Activated B cell treated with CpG ODN at 0.5 μM for 24 hours (primary cell): ENCODE measurements around the gene CYP46A1. TPM values are rescaled to one million over a fixed set of nuclear protein-coding genes. Genes with fewer than 3 reads are reported as not detected.

Experiments used
- ATAC-seq: fragments of 200-7000 bp; cut with Tn5 transposase; one replicate; pipeline ENCODE4 v1.10.0; 2021; ENCODE audit warnings: low read depth, mild to moderate bottlenecking, moderate library complexity
- CTCF ChIA-PET: fragments of 350-600 bp; sonication (Branson Sonifier 250); formaldehyde crosslinking; loops from one replicate; lab custom pipeline; 2021; ENCODE audit warnings: antibody characterized with exemption; lab: Charles Lee
- POLR2A ChIA-PET: fragments of 350-600 bp; sonication (Branson Sonifier 250); formaldehyde crosslinking; loops from one replicate; lab custom pipeline; 2021; ENCODE audit warnings: antibody characterized with exemption; lab: Charles Lee
- DNase-seq: peaks from one replicate; pipeline ENCODE4 v3.0.0; 2022
- H3K27ac Mint-ChIP-seq: one replicate; pipeline ENCODE4 v1.8.0; 2020; ENCODE audit warnings: mixed read lengths
- H3K27me3 Mint-ChIP-seq: one replicate; pipeline ENCODE4 v1.8.0; 2021; ENCODE audit warnings: mixed read lengths
- H3K36me3 Mint-ChIP-seq: one replicate; pipeline ENCODE4 v1.8.0; 2021; ENCODE audit warnings: low read depth, mixed read lengths
- H3K4me1 Mint-ChIP-seq: one replicate; pipeline ENCODE4 v1.8.0; 2021; ENCODE audit warnings: mixed read lengths
- H3K4me3 Mint-ChIP-seq: one replicate; pipeline ENCODE4 v1.8.0; 2020; ENCODE audit warnings: mild to moderate bottlenecking, mixed read lengths
- H3K9me3 Mint-ChIP-seq: one replicate; pipeline ENCODE4 v1.8.0; 2020; ENCODE audit warnings: mixed read lengths
- CTCF ChIP-seq: fragments of 200-600 bp; IDR thresholded peaks from one replicate; pipeline ENCODE4 v1.8.0; 2022; ENCODE audit warnings: antibody characterized with exemption, mild to moderate bottlenecking
- intact Hi-C: fragments of 100-400 bp; cut with micrococcal nuclease; formaldehyde crosslinking; loops from one replicate; pipeline ENCODE4 v1.15.1; 2024
- total RNA-seq: library from RNA; stranded (reverse); gene quantifications from 2 replicates; pipeline ENCODE4 v1.2.3, GENCODE V29; 2022

Gene CYP46A1
- total RNA-seq, 1 donor from 2014 or later, result not detected

DNA sequence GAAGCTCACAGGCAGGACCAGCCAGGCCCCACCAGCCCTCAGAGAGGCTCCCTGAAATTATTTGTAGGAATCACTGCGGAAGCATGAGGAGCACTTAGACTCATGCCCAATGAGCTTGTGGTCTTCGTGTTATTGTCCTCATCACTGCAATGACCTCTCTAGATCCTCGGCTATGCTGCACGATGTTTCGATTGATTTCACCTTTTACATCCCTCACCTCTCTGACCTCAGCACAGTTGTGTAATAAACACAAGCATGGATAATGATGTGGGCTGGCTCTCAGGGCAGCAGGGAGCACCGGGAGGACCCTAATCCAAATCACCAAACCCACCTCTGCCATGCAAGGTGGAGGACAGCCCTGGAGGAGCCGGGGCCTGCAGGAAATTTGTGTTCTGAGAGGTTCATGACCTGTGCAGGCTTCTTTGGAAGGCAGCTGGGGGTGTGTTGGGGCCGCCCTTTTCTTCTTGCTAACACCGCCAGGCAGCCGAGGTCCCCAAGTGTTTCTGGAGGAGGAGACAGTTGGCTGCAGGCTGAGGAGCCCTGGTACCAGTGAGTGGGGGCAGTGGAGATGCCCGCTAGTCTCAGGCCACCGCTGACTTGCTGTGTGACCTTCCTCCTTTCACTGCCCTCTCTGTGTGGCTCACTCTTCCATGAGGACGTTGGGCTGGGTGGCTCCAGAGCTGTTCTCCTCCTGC is 79.6 kb downstream of the CYP46A1 start:
- Mint-ChIP-seq H3K9me3 (no peaks in the 10 kb centered on the region), H3K4me1 (no peaks in the 10 kb centered on the region), H3K27me3 (peaks cover 4% of the 10 kb centered on the region), H3K4me3 (no peak overlapping the region), H3K36me3 (no peaks in the 10 kb centered on the region), H3K27ac (no peak overlapping the region)
- CTCF ChIA-PET, result no interaction called here
- ATAC-seq (no peak), DNase-seq (no peak)
- intact Hi-C loops, result no loop called here
- POLR2A ChIA-PET, result no interaction called here
- no peak for TF ChIP-seq CTCF

DNA sequence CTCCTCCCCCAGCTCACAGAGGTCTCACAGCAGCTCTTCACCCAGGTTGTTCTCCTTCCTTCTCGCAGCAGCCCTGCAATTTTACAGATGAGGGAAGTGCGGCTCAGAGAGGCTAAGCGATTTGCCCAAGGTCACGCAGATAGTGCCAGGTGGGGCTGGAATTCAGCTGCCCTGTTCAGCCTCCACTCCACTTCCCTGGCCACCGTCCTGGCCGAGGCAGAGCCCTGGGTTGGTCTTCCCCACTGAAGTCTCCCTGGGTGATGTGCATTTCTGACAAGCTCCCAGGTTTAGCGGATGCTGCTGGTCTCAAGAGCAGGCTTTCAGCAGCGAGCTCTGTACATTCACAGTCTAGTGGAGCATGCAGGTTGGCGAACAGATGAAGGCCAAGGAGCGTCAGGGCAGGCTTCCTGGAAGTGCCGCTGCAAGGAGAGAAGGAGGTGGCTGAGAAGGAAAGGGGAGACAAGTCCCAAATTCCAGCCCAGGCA is 80.2 kb downstream of the CYP46A1 start:
- POLR2A ChIA-PET, result no interaction called here
- no peaks in the 10 kb centered on the region for H3K36me3 Mint-ChIP-seq
- H3K9me3 Mint-ChIP-seq, result no peaks in the 10 kb centered on the region
- intact Hi-C loops, result no loop called here
- ATAC-seq (no peak), DNase-seq (no peak)
- TF ChIP-seq CTCF, result no peak
- H3K27me3 Mint-ChIP-seq, result peaks cover 4% of the 10 kb centered on the region
- no peak overlapping the region for H3K4me3 Mint-ChIP-seq
- H3K27ac Mint-ChIP-seq, result no peak overlapping the region
- H3K4me1 Mint-ChIP-seq, result no peaks in the 10 kb centered on the region
- CTCF ChIA-PET, result no interaction called here

DNA sequence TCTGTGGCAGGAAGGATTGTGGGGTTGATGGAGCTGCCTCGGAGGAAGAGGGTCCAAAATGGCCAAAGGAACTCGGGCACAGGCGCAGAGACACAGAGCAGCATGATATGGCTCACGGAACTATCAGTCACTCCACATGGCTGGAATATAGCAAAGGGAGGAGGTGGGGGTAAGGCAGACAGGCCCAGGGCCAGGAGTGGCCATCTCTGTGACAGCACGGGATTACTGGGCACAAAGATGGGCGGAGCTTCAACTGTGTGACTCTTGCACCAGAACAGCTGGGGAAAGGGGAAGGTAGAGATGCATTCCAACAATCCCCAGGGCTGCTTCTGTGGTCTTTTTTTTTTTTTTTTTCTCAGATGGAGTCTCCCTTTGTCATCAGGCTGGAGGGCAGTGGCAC is 84.3 kb downstream of the CYP46A1 start:
- Mint-ChIP-seq H3K9me3 (peaks cover 2% of the 10 kb centered on the region), H3K27ac (no peak overlapping the region), H3K27me3 (peaks cover 8% of the 10 kb centered on the region), H3K4me1 (no peaks in the 10 kb centered on the region), H3K4me3 (no peak overlapping the region), H3K36me3 (no peaks in the 10 kb centered on the region)
- no peak for TF ChIP-seq CTCF
- ATAC-seq (no peak), DNase-seq (no peak)
- CTCF ChIA-PET, result no interaction called here
- POLR2A ChIA-PET, result no interaction called here
- intact Hi-C loops, result no loop called here

DNA sequence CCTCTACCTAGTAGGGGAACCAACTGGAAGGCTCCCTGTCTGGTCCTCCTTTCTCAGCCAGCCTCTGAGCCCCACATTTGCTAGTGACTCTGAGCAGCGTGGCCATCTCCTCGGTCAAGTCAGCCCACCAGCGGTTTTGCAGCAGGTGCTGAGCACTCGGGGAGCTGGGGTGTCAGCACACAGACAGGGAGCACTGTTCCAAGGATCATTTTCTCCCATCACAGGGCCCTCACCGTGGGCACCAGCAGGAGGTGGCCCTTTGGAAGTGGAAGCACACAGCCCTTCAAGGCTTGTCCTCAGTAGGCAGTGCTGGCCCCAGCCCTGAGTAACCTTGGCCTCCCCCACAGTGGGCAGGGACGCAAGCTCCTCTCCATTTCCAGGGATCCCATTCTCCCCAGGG is 85.0 kb downstream of the CYP46A1 start:
- DNase-seq, result no peak
- Mint-ChIP-seq H3K36me3 (no peaks in the 10 kb centered on the region), H3K4me3 (no peak overlapping the region), H3K27me3 (peaks cover 11% of the 10 kb centered on the region), H3K4me1 (no peaks in the 10 kb centered on the region), H3K27ac (no peak overlapping the region), H3K9me3 (peaks cover 2% of the 10 kb centered on the region)
- TF ChIP-seq CTCF, result no peak
- intact Hi-C loops, result no loop called here
- ChIA-PET POLR2A (no interaction called here), CTCF (no interaction called here)
- no peak for ATAC-seq

- no peak for DNase-seq
- peaks cover 17% of the 10 kb centered on the region for H3K27me3 Mint-ChIP-seq
- H3K27ac Mint-ChIP-seq, result no peak overlapping the region
- H3K4me3 Mint-ChIP-seq, result no peak overlapping the region
- POLR2A ChIA-PET, result no interaction called here
- H3K4me1 Mint-ChIP-seq, result no peaks in the 10 kb centered on the region
- CTCF ChIA-PET, result no interaction called here
- peaks cover 2% of the 10 kb centered on the region for H3K9me3 Mint-ChIP-seq
- no peak for TF ChIP-seq CTCF
- ATAC-seq, result no peak
- no peaks in the 10 kb centered on the region for H3K36me3 Mint-ChIP-seq
- intact Hi-C loops, result no loop called here
Measured at GRCh38 chr14:99769799-99770198, 85.7 kb downstream of the CYP46A1 start.
